Naive B cell (primary cell): ENCODE data around the gene SLC45A1. TPM values are rescaled to one million over a fixed set of nuclear protein-coding genes. Genes with fewer than 3 reads are reported as not detected.

ENCODE experiments used
- ATAC-seq, 2 donors: fragments of 150-1000 bp; cut with Tn5 transposase; 2 replicates each; pipeline ENCODE4 v1.10.0; 2021; ENCODE audit warnings: low read depth in 2 of 2, mild to moderate bottlenecking in 2 of 2, moderate library complexity in 2 of 2
- DNase-seq: peaks from one replicate; pipeline ENCODE4 v3.0.0; 2022
- H3K27ac Mint-ChIP-seq, 6 donors: one replicate each; pipeline ENCODE4 v1.8.0; 2020 to 2022; ENCODE audit warnings: mild to moderate bottlenecking in 6 of 6, mixed read lengths in 6 of 6, moderate library complexity in 5 of 6, inconsistent platforms in 2 of 6
- H3K27me3 Mint-ChIP-seq, 3 donors: one replicate each; pipeline ENCODE4 v1.8.0; 2021 to 2022; ENCODE audit warnings: mixed read lengths in 3 of 3, mild to moderate bottlenecking in 1 of 3
- H3K36me3 Mint-ChIP-seq, 2 donors: one replicate each; pipeline ENCODE4 v1.8.0; 2020 to 2022; ENCODE audit warnings: mixed read lengths in 2 of 2, inconsistent platforms in 1 of 2, mild to moderate bottlenecking in 1 of 2
- H3K4me1 Mint-ChIP-seq, 3 donors: one replicate each; pipeline ENCODE4 v1.8.0; 2020 to 2022; ENCODE audit warnings: mixed read lengths in 3 of 3, inconsistent platforms in 1 of 3, mild to moderate bottlenecking in 1 of 3, moderate library complexity in 1 of 3
- H3K4me3 Mint-ChIP-seq, 8 donors: one replicate each; pipeline ENCODE4 v1.8.0; 2020 to 2022; ENCODE audit warnings: mild to moderate bottlenecking in 8 of 8, mixed read lengths in 8 of 8, moderate library complexity in 8 of 8, inconsistent platforms in 2 of 8
- H3K9me3 Mint-ChIP-seq, 7 donors: one replicate each; pipeline ENCODE4 v1.8.0; 2020 to 2022; ENCODE audit warnings: mixed read lengths in 7 of 7, mild to moderate bottlenecking in 5 of 7, inconsistent platforms in 2 of 7, moderate library complexity in 1 of 7
- polyA plus RNA-seq, 6 donors: library from polyadenylated mRNA; unstranded; fragments of 300-500 nt; fragmentation: Illumina TruSeq; gene quantifications; one replicate each; pipeline ENCODE4 v1.2.3, GENCODE V29; 2021; ENCODE audit warnings: low read depth in 6 of 6

The SLC45A1 gene
- polyA plus RNA-seq, 6 donors from 2014 or later: 0.09 to 0.26 (median 0.24) TPM; not detected in 3

DNA sequence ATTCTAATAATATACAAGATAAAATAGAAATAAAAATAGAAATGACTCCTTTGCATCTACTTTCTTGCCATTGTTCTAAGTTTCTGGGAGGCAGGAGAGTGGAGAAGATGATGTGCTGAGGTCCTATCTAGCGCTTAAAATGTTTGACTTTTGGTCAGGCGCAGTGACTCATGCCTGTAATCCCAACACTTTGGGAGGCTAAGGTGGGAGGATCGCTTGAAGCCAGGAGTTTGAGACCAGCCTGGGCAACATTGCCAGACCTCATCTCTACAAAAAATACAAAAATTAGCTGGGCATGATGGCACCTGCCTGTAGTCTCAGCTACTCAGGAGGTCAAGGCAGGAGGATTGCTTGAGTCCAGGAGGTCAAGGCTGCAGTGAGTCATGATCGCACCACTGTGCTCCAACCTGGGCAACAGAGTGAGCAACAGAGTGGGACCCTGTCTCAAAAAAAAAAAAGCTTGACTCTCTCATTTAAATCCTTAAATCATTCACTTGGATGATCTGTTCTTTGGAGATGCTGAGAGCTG lies 24.2 kb upstream of the SLC45A1 start:
- no peak for ATAC-seq
- Mint-ChIP-seq H3K27me3 (peaks cover 11 to 25% (median 15%) of the 10 kb centered on the region in 3 donors), H3K27ac (no peak overlapping the region), H3K4me3 (no peak overlapping the region), H3K4me1 (no peaks in the 10 kb centered on the region), H3K9me3 (no peaks in the 10 kb centered on the region), H3K36me3 (no peaks in the 10 kb centered on the region)
- no peak for DNase-seq

DNA sequence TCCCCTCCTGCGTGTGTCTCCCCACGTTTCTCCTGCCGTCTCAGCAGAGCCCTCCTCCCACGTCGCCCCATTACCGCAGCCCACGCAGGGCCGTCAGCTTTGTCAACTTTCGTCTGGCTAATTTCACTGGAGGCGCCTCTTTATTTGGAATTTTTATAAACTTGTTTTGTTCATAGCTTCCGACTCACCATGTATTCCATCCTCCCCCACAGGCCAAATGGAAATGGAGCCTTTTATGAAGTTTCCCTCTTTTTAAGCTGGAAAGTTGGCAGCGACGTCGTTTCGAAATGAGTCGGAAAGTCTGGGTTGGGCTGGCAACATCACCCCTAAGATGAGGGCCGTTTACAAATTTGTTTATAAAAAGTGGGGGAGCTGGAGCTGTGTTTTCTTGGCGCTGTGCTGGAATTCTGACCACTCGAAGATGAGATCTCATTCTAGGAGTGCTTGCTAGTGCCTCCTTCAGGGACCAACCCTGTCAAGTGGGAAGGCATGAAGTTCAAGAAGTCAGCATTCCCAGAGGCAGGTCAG lies 23.7 kb upstream of the SLC45A1 start:
- no peak for ATAC-seq
- DNase-seq: no peak
- Mint-ChIP-seq H3K9me3 (no peaks in the 10 kb centered on the region), H3K27ac (peak overlapping the region in 1 of 6 donors; percentile 28), H3K4me3 (no peak overlapping the region), H3K27me3 (peaks cover 11 to 28% (median 20%) of the 10 kb centered on the region in 3 donors), H3K4me1 (no peaks in the 10 kb centered on the region), H3K36me3 (no peaks in the 10 kb centered on the region)

DNA sequence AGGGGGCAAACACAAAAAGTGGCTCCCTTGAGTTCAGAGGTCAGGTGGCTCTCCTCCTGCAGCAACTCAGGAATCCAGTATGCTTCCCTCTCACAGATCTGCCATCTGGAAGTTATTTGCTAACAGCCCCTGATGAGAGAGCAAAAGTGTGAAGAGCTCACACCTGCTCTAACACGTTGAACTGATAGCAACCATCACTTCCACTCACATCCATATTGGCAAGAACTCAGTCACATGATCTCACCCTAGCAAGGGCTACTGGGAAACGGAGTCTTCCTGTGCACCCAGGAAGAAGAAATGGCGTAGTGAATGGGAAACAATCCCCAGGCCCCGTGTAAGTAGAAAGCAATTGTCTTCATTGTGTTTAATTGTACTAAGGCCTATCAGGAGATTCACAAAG lies 20.7 kb upstream of the SLC45A1 start:
- Mint-ChIP-seq H3K36me3 (no peaks in the 10 kb centered on the region), H3K9me3 (no peaks in the 10 kb centered on the region), H3K27ac (no peak overlapping the region), H3K4me3 (no peak overlapping the region), H3K4me1 (no peaks in the 10 kb centered on the region), H3K27me3 (peaks cover 11 to 34% (median 24%) of the 10 kb centered on the region in 3 donors)
- ATAC-seq (no peak), DNase-seq (no peak)

DNA sequence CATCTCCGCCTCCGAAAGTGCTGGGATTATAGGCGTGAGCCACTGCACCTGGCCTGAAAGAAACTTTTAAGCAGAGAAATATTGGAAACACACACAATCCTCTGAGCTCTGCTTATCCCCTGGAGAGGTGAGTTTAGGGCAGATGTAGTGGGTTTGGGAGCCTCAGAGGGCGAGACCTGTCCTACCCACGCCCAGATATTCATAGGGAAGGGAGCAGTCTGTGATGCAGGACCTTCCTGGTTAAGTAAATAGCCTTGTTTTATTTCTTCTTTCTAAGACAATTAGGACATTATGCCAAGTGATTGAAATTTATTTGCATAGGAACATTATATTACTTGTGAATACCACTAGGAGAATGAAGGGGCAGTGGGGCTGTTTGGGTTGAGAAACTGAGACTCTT lies 18.0 kb upstream of the SLC45A1 start:
- ATAC-seq: no peak
- H3K4me3 Mint-ChIP-seq: no peak overlapping the region
- H3K27me3 Mint-ChIP-seq: peaks cover 16 to 37% (median 24%) of the 10 kb centered on the region in 3 donors
- H3K4me1 Mint-ChIP-seq: no peaks in the 10 kb centered on the region
- H3K9me3 Mint-ChIP-seq: no peaks in the 10 kb centered on the region
- H3K27ac Mint-ChIP-seq: no peak overlapping the region
- no peaks in the 10 kb centered on the region for H3K36me3 Mint-ChIP-seq
- no peak for DNase-seq

DNA sequence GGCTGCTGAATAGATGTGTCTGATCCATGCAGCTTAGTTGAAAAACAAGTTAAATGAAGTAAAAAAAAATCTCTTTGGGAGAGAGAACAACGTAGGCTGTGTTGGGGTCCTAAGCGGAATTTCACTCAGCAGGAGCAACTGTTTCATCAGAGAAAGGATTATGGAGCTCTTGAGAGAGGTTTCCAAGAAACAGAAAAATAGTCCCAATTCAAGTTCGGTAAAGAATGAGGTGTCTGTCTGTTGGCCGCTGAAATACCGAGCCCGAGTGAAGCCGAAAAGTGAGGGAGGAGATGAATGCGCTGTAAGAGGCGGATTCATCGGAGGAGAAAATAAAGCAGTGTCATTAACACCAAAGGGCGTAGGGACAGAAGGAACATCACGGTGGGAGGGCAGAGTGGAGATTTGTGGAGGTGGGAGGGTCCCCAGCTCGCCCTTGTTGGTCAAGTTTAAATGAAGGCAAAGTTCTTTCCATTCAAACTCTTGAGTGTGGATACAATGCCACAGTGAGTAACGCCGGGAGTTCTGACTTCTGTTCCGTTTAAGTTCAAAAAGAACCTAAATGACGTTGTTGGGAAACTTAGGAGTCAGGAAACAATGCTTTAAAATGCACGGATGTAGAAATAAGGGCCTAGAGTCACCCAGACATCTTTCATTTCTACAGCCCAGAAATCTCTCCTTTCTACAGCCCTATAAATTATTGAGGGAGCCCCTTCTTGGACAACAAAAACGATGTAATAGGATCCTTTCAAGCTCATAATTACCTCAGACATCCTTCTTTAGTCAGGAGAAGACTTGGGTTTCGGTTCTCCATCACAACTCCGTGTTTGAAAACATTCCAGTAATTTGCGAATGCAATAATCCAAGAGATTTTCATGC lies 15.6 kb upstream of the SLC45A1 start:
- ATAC-seq (no peak), DNase-seq (no peak)
- Mint-ChIP-seq H3K27me3 (peaks cover 23 to 38% (median 24%) of the 10 kb centered on the region in 3 donors), H3K9me3 (no peaks in the 10 kb centered on the region), H3K27ac (no peak overlapping the region), H3K4me1 (no peaks in the 10 kb centered on the region), H3K4me3 (no peak overlapping the region), H3K36me3 (no peaks in the 10 kb centered on the region)

DNA sequence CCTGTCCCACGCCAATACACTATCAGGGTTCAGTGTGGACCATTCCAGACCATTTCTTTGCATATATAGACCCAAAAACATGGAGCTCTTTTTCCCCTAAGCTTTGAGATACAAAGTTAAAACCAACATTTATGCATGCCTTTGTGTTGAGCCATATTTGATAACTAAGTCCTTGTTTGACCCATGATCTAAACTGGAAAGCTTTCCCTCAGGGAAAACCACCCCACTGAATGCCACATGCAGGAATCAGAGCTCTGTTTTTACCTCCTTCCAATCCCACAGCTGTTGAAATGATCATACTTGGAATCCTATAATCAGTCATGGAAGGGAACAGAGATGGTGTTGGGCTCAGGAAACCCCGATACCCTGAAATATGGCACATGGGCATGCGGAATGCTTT lies 14.8 kb upstream of the SLC45A1 start:
- DNase-seq: no peak
- no peak overlapping the region for H3K4me3 Mint-ChIP-seq
- H3K27ac Mint-ChIP-seq: no peak overlapping the region
- H3K27me3 Mint-ChIP-seq: peaks cover 23 to 38% (median 24%) of the 10 kb centered on the region in 3 donors
- ATAC-seq: no peak
- H3K4me1 Mint-ChIP-seq: no peaks in the 10 kb centered on the region
- no peaks in the 10 kb centered on the region for H3K9me3 Mint-ChIP-seq
- no peaks in the 10 kb centered on the region for H3K36me3 Mint-ChIP-seq

DNA sequence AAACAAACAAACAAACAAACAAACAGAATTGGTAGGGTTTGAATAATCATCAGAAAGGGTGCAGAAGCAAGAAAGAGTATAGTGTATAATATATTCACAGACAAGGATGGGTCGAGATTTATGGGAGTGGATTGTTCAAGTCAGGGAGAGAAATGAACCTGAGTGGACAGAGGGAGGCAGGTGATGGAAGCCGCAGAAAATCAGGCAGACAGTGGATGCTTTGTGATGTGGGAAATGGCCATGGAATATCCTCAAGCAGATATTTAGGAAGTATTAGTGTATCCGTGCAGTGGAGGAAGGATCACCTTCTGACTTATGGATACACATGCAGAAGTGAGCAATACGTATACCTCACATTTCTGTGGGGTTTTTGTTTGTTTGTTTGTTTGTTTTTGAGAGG lies 14.0 kb upstream of the SLC45A1 start:
- Mint-ChIP-seq H3K36me3 (no peaks in the 10 kb centered on the region), H3K4me3 (no peak overlapping the region), H3K9me3 (no peaks in the 10 kb centered on the region), H3K27me3 (peaks cover 21 to 36% (median 23%) of the 10 kb centered on the region in 3 donors), H3K4me1 (no peaks in the 10 kb centered on the region), H3K27ac (no peak overlapping the region)
- ATAC-seq (no peak), DNase-seq (no peak)

DNA sequence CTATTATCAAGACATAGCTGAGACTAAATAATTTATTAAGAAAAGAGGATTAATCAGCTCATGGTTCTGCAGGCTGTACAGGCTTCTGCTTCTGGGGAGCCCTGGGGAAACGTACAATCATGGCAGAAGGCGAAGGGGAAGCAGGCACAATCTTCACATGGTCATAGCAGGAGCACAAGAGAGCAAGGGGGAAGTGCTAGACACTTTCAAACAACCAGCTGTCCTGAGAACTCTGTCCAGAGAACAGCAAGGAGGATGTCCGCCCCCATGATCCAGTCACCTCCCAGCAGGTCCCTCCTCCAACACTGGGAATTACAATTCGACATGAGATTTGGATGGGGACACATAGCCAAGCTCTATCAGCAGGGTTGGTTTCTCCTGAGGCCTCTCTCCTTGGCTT lies 10.3 kb upstream of the SLC45A1 start:
- Mint-ChIP-seq H3K4me1 (no peaks in the 10 kb centered on the region), H3K36me3 (no peaks in the 10 kb centered on the region), H3K27ac (no peak overlapping the region), H3K9me3 (peaks cover 0 to 14% (median 5%) of the 10 kb centered on the region in 7 donors), H3K27me3 (peaks cover 23 to 25% (median 24%) of the 10 kb centered on the region in 3 donors), H3K4me3 (no peak overlapping the region)
- DNase-seq (no peak), ATAC-seq (no peak)

DNA sequence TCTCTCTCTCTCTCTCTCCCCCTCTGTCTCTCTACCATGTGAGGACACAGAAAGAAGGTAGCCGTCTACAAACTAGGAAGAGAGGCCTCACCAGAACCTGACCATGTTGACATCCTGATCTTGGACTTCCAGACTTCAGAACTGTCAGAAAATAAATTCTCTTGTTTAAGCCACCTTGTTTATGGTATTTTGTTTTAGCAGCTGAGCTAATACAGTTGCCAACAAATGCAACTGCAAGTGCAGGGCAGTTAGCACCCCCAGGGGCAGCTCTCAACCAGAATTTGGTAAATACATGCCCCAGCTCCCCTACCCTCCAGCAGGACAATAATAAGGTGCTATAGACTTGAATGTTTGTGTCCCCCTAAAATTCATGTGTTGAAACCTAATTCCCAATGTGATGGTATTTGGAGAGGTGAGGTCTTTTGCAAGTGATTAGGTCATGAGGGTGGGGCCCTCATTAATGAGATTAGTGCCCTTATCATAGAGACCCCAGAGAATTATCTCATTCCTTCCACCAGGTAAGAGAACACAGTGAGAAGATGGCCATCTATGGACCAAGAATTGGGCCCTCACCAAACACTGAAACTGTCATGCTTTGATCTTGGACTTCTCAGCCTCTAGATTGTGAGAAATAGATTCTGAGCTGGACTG lies 6.7 kb upstream of the SLC45A1 start:
- H3K9me3 Mint-ChIP-seq: peaks cover 0 to 14% (median 5%) of the 10 kb centered on the region in 7 donors
- ATAC-seq: no peak
- H3K36me3 Mint-ChIP-seq: no peaks in the 10 kb centered on the region
- H3K4me3 Mint-ChIP-seq: no peak overlapping the region
- DNase-seq: no peak
- peaks cover 0 to 10% (median 5%) of the 10 kb centered on the region in 3 donors for H3K4me1 Mint-ChIP-seq
- H3K27me3 Mint-ChIP-seq: peaks cover 36 to 43% (median 42%) of the 10 kb centered on the region in 3 donors
- peak overlapping the region in 1 of 6 donors; percentile 71 for H3K27ac Mint-ChIP-seq

DNA sequence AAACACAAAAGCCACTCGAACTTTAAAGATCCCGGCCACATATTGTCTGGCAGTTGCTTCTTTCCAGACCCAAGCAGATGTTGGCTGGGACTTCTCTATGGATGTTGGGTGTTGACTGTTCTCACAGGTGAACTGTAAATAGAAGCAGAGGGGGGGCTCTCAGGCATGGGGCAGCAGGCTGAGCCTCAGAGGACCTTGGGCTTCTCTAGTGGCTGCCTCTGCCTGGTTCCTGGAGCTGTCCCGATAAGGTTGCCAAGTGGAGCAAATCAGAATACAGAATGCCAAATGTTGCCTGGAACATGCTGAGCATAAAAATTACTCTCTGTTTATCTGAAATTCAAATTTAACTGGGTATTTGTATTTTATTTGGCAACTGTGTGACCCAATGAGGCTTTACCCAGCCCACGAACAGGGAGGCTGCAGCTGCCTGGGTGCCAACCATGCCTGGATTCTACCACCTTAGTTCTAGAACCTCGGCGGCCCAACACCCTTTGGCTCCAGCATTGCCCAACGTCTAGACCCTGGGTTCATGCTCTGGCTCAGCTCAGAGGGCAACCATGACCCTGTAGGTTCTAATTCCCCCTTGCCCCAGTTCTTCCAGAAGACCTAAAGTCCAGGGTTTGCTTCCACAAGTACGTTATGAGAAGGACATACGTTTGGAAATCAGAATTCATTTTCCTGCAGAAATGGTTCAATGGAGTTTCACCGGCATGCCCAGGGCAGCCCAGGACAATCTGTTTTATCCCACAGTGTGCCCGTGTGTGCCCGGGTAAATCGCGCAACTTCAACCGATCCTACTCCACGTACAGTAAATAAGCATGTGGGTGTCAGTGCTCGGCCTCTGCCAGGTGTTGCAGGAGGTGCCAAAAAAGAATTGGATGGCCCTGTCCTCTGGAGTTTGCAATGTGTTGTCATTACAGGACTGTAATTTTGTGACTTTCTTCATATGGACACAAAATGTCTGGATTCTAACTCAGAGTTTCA lies 5.4 kb upstream of the SLC45A1 start:
- no peak overlapping the region for H3K4me3 Mint-ChIP-seq
- ATAC-seq (no peak), DNase-seq (no peak)
- peaks cover 48 to 55% (median 48%) of the 10 kb centered on the region in 3 donors for H3K27me3 Mint-ChIP-seq
- peaks cover 0 to 14% (median 5%) of the 10 kb centered on the region in 7 donors for H3K9me3 Mint-ChIP-seq
- H3K4me1 Mint-ChIP-seq: peaks cover under 1 to 10% (median 6%) of the 10 kb centered on the region in 3 donors
- H3K36me3 Mint-ChIP-seq: no peaks in the 10 kb centered on the region
- H3K27ac Mint-ChIP-seq: no peak overlapping the region

DNA sequence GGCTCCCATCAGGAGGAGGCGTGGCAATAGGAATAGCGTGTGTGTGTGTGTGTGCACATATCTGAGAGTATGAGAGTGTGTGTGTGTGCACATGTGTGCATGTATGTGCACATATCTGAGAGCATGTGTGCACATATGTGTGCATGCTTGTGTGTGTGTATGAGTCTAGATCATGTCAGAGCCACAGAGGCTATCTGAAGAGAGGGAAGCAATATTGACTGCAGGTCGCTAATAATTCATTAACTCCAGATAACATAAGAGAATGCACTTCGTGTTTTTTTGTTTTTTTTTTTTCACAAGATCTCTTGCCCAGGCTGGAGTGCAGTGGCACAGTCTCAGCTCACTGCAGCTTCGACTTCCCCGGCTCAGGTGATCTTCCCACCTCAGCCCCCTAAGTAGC lies 4.7 kb upstream of the SLC45A1 start:
- Mint-ChIP-seq H3K36me3 (no peaks in the 10 kb centered on the region), H3K27ac (no peak overlapping the region), H3K27me3 (peaks cover 45 to 58% (median 48%) of the 10 kb centered on the region in 3 donors), H3K4me3 (no peak overlapping the region), H3K9me3 (peaks cover 0 to 14% (median 5%) of the 10 kb centered on the region in 7 donors), H3K4me1 (peaks cover 2 to 11% (median 8%) of the 10 kb centered on the region in 3 donors)
- DNase-seq (no peak), ATAC-seq (no peak)

DNA sequence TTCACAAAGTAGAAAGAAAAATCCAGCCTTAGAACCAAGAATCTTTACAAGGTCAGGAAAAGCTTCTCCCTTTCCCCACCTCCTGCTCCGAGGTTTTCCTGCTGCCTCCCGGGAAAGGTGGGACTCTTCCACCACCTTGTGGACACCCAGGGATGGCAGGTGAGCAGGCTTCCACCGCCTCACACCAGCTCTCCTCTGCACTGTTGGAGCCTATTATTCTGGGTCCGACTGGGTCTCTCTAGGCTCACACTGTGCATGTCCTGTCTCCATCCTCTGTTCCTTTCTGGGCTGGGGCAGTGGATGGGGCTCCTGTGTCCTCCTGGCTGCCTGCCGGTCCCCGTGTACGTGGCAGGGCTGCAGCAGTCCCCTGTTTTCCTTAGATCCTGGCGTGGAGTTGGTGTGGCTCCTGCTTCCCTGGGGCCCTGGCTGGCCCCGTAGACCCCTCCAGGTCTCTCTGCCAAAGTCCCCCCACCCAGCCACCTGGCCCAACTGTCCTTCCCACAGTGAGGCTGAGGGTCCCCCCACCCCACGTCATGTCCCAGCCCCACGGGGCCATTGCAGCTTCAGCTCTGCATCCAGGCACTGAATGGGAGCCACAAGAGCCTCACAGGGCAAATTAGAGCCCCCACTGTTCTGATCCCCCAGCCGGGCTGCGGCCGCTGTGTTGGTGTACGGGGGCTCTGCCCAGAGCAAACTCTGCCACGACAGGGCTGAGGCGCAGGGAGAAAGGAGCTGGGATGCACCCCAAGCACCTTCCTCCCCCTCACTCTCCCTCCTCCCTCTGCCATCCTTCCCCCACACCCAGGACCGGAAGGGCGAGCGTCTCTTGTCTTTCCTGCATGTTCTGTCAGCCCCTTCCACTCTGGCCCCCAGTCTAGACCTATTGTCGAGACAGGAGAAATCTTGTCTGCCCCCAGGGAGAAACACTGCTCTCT lies 3.3 kb upstream of the SLC45A1 start:
- H3K27ac Mint-ChIP-seq: peak overlapping the region in 3 of 6 donors; percentile 4 to 63 (median 37)
- H3K36me3 Mint-ChIP-seq: no peaks in the 10 kb centered on the region
- ATAC-seq (no peak), DNase-seq (no peak)
- H3K4me3 Mint-ChIP-seq: no peak overlapping the region
- peaks cover 51 to 69% (median 54%) of the 10 kb centered on the region in 3 donors for H3K27me3 Mint-ChIP-seq
- H3K9me3 Mint-ChIP-seq: peaks cover 0 to 14% (median 5%) of the 10 kb centered on the region in 7 donors
- H3K4me1 Mint-ChIP-seq: peaks cover 11 to 17% (median 12%) of the 10 kb centered on the region in 3 donors
